Right atrium auricular region (tissue), 2 donors: ENCODE data around the gene CEMIP. TPM values are rescaled to one million over a fixed set of nuclear protein-coding genes. Genes with fewer than 3 reads are reported as not detected.

Experiments
- DNase-seq: peaks from one replicate; pipeline ENCODE4 v3.0.0-alpha.2; 2019; ENCODE audit warnings: low spot score
- H3K27ac ChIP-seq, 2 donors: fragments of 200-600 bp; sonication (generic); 1 replicate in 1 of 2; 2 replicates in 1 of 2; pipeline ENCODE4 v1.5.1; 2016 to 2019
- H3K27me3 ChIP-seq, 2 donors: fragments of 200-600 bp; sonication (generic); one replicate each; pipeline versions ENCODE4 v1.5.1 to v1.6.0; 2017 to 2019
- H3K36me3 ChIP-seq: fragments of 200-600 bp; sonication (generic); one replicate; pipeline ENCODE4 v1.5.1; 2016
- H3K4me1 ChIP-seq, 2 donors: fragments of 200-600 bp; sonication (generic); one replicate each; pipeline versions ENCODE4 v1.5.1 to v1.6.0; 2017 to 2019
- H3K4me3 ChIP-seq, 2 donors: fragments of 200-600 bp; sonication (generic); 1 replicate in 1 of 2; 2 replicates in 1 of 2; pipeline ENCODE4 v1.5.1; 2017 to 2019; ENCODE audit warnings: mild to moderate bottlenecking in 1 of 2, moderate library complexity in 1 of 2
- H3K9me3 ChIP-seq, 2 donors: fragments of 200-600 bp; sonication (generic); one replicate each; pipeline ENCODE4 v1.5.1; 2019
- total RNA-seq, 2 donors: library from RNA; depleted of rRNA; stranded (reverse); fragments of >200 nt; gene quantifications; one replicate each; pipeline ENCODE4 v1.1.0, GENCODE V29; 2016
- TF ChIP-seq, protein P1 (sequence below), 2 donors: fragments of 200-600 bp; sonication (generic); IDR thresholded peaks; one replicate each; pipeline ENCODE4 v1.5.1; 2019; ENCODE audit warnings: antibody characterized with exemption in 2 of 2

Gene CEMIP
- total RNA-seq, 2 donors from 2014 or later = 0.22 to 2.9 TPM

DNA sequence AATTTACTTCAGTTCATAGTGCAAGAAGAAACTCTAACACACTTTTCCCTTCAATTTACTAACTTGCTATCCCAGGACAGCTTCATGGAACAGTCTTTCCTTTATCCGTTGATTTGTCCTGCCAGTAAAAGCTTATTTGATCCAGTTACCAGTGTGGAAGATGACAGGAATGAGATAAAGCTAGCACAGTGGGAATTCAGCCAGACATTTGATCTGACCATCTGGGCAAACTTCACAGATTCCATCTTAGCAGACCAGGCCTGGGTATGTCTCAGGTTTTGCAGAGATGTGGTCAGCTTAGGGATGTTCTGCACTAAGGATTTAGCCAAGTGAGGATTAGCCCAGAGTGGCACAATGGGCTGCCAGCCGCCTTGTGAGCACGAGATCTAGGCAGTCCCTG, 19.7 kb downstream of the CEMIP start:
- no peaks in the 10 kb centered on the region for H3K27me3 ChIP-seq
- H3K4me1 ChIP-seq = no peaks in the 10 kb centered on the region
- TF ChIP-seq, protein P1, sequence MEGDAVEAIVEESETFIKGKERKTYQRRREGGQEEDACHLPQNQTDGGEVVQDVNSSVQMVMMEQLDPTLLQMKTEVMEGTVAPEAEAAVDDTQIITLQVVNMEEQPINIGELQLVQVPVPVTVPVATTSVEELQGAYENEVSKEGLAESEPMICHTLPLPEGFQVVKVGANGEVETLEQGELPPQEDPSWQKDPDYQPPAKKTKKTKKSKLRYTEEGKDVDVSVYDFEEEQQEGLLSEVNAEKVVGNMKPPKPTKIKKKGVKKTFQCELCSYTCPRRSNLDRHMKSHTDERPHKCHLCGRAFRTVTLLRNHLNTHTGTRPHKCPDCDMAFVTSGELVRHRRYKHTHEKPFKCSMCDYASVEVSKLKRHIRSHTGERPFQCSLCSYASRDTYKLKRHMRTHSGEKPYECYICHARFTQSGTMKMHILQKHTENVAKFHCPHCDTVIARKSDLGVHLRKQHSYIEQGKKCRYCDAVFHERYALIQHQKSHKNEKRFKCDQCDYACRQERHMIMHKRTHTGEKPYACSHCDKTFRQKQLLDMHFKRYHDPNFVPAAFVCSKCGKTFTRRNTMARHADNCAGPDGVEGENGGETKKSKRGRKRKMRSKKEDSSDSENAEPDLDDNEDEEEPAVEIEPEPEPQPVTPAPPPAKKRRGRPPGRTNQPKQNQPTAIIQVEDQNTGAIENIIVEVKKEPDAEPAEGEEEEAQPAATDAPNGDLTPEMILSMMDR (IDR thresholded peaks at IDR 0.05) = no peak
- no peaks in the 10 kb centered on the region for H3K9me3 ChIP-seq
- no peak overlapping the region for H3K27ac ChIP-seq
- H3K36me3 ChIP-seq = no peaks in the 10 kb centered on the region
- DNase-seq = no peak
- no peak overlapping the region for H3K4me3 ChIP-seq

DNA sequence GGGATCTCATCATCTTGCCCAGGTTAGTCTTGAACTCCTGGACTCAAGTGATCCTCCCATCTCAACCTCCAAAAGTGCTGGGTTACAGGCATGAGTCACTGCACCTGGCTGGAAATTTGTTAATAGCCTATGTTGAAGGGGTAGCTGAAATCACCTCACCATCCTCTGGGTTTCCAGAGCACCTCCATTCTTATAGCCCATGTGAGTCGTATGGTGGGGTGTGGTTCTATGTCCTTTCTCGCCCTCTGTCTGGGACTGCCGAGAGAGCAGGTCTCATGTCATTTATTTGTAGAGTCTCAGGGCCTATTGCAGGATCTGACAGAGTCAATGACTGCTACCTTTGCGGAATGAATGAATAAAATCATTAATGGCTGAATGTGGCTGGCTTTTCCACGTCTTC, 20.9 kb downstream of the CEMIP start:
- H3K4me1 ChIP-seq = no peaks in the 10 kb centered on the region
- no peaks in the 10 kb centered on the region for H3K36me3 ChIP-seq
- H3K9me3 ChIP-seq = no peaks in the 10 kb centered on the region
- H3K27me3 ChIP-seq = no peaks in the 10 kb centered on the region
- no peak for DNase-seq
- no peak overlapping the region for H3K27ac ChIP-seq
- H3K4me3 ChIP-seq = no peak overlapping the region
- TF ChIP-seq, protein P1 (IDR thresholded peaks at IDR 0.05) = no peak

DNA sequence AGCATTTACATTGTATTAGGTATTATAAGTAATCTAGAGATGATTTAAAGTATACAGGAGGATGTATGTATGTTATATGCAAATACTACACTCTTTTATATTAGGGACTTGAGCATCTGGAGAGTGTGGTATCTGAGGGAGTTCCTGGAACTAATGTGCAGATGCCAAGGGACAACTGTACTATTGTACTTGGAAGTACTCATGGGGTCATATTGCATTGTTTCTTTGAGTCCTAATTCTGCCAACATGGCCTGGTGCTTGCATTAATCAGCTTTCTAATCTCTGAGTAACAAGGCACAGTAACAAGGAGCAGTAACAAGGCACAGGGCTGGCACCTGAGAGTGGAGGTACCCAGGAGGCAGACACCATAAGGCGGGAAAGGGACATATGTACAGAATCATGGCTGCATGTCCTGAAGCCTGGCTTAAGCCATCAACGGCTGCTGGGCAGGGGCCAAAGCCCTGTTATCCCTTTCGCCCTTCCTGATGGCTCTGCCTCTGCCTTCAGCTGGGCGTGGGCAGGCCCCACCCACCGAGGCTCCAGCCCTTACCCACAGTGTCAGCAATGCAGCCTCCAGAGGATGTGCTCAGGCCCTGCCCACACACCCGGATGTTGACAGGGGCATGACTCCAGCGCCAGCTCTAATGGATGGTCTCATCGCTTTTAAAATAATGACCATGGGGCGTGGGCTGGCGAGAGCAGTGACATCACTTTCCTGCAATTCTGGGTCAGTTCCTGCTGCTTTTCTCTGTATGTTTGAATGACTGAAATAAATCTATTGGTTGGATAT, 22.9 kb downstream of the CEMIP start:
- Histone ChIP-seq H3K4me3 (no peak overlapping the region), H3K4me1 (no peaks in the 10 kb centered on the region), H3K9me3 (no peaks in the 10 kb centered on the region), H3K27me3 (no peaks in the 10 kb centered on the region), H3K36me3 (no peaks in the 10 kb centered on the region), H3K27ac (no peak overlapping the region)
- no peak for DNase-seq
- TF ChIP-seq, protein P1 (IDR thresholded peaks at IDR 0.05) = no peak

DNA sequence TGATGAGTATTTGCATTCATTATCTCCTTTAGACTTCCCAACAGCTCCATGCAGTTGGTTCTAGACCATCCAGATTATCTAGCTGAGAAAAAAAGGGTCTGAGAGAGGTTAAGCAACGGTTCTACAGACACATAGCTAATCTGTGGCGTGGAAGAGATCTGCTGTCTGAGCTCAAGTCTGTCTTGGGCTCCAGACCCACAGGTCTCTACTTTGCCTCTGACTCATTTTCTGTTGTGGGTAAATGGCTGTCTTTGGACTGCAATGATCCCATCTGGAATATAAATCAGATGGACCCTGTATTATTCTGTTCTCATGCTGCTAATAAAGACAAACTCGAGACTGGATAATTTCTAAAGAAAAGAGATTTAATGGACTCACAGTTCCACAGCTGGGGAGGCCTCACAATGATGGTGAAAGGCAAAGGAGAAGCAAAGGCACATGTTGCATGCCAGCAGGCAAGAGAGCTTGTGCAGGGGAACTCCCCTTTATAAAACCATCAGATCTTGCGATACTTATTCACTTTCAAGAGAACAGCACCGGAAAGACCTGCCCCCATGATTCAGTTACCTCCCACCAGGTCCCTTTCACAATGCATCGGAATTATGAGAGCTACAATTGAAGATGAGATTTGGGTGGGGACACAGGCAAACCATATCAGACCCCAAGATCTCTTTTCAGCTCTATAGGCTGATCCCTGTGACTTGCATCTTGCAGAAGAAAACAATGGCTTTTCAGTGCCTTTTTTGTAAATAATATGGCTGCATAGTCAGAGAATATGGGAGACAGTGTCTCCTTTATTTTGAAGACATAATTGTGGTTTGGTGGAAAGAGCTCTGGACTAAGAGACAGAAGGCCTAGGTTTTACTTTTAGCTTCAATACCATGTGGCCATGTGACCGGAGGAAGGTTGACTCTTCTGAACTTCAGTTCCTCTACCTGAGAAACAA, 24.7 kb downstream of the CEMIP start:
- Histone ChIP-seq H3K27ac (no peak overlapping the region), H3K4me1 (no peaks in the 10 kb centered on the region), H3K4me3 (no peak overlapping the region), H3K27me3 (no peaks in the 10 kb centered on the region), H3K9me3 (no peaks in the 10 kb centered on the region), H3K36me3 (no peaks in the 10 kb centered on the region)
- TF ChIP-seq, protein P1 (IDR thresholded peaks at IDR 0.05) = no peak
- no peak for DNase-seq

DNA sequence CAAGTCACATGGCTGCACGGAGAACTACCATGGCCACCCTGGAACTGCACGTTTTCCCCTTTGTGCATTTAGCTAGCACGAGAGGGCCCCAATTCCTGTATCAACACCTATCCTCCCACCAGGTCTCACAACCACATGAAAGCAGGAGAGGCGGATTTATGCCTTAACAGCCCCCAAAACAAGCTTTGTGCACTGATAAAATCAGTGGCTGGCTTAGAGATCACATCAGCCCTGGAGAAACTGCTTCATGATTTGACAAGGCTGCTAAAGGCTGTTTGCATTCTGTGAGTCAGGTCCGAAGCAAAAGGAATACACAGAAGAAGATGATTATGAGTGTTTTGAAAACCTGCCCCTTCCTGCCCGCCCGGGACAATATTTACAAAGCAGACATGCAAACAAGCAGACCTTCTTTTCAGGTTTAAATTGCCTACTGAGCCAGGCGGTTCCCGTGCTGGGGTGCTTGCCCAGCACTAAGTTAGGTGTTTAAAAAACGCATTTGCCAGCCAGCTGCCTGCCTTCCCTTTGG, 25.9 kb downstream of the CEMIP start:
- no peaks in the 10 kb centered on the region for H3K27me3 ChIP-seq
- H3K9me3 ChIP-seq = no peaks in the 10 kb centered on the region
- TF ChIP-seq, protein P1 (IDR thresholded peaks at IDR 0.05) = no peak
- H3K36me3 ChIP-seq = no peaks in the 10 kb centered on the region
- no peak for DNase-seq
- no peaks in the 10 kb centered on the region for H3K4me1 ChIP-seq
- no peak overlapping the region for H3K4me3 ChIP-seq
- H3K27ac ChIP-seq = no peak overlapping the region
